A673 (cell line): ENCODE data around the gene NOTCH4. TPM values are rescaled to one million over a fixed set of nuclear protein-coding genes. Genes with fewer than 3 reads are reported as not detected.

Experiments used
- BruUV-seq: library from RNA; stranded (reverse); fragments of 400-500 nt; replicated peaks from 2 replicates; lab custom pipeline; 2021; lab: Mats Ljungman, UMichigan
- CTCF ChIA-PET: fragments of 300-600 bp; sonication (Branson Sonifier 250); formaldehyde crosslinking; loops from one replicate; lab custom pipeline; 2022; ENCODE audit warnings: antibody characterized with exemption; lab: Charles Lee
- POLR2A ChIA-PET: fragments of 300-600 bp; sonication (Branson Sonifier 250); formaldehyde crosslinking; loops from one replicate; lab custom pipeline; 2022; ENCODE audit warnings: antibody characterized with exemption; ENCODE audit not compliant: low non-redundant PET; lab: Charles Lee
- DNase-seq: peaks from one replicate; pipeline ENCODE4 v3.0.0-alpha.2; 2015; ENCODE audit warnings: low spot score
- H3K27ac ChIP-seq: fragments of 200-600 bp; sonication (generic); 2 replicates; pipeline ENCODE4 v1.5.1; 2016; ENCODE audit warnings: mixed run types, low read depth, mild to moderate bottlenecking, mixed read lengths, antibody characterized with exemption, low read length; ENCODE audit not compliant: poor library complexity, severe bottlenecking
- H3K27me3 ChIP-seq: fragments of 200-600 bp; sonication (generic); replicated peaks from 2 replicates; pipeline ENCODE4 v1.6.1; 2017; ENCODE audit warnings: mixed run types, low read depth, mild to moderate bottlenecking, mixed read lengths, antibody characterized with exemption, low read length; ENCODE audit not compliant: insufficient read depth, poor library complexity
- H3K36me3 ChIP-seq: fragments of 200-600 bp; sonication (generic); 2 replicates; pipeline ENCODE4 v1.6.1; 2016; ENCODE audit warnings: mixed run types, mild to moderate bottlenecking, mixed read lengths, antibody characterized with exemption, low read length; ENCODE audit not compliant: insufficient read depth, poor library complexity, severe bottlenecking
- H3K4me1 ChIP-seq: fragments of 200-600 bp; sonication (generic); 2 replicates; pipeline ENCODE4 v1.6.1; 2017; ENCODE audit warnings: mixed run types, mild to moderate bottlenecking, mixed read lengths, antibody characterized with exemption, low read length; ENCODE audit not compliant: insufficient read depth, poor library complexity, severe bottlenecking
- H3K4me3 ChIP-seq: fragments of 200-600 bp; sonication (generic); 2 replicates; pipeline ENCODE4 v1.5.1; 2016; ENCODE audit warnings: low read depth, mixed run types, mild to moderate bottlenecking, mixed read lengths, low read length; ENCODE audit not compliant: poor library complexity, severe bottlenecking
- H3K9me3 ChIP-seq: fragments of 200-600 bp; sonication (generic); 2 replicates; pipeline ENCODE4 v1.6.1; 2016; ENCODE audit warnings: mixed run types, low read depth, mild to moderate bottlenecking, mixed read lengths, antibody characterized with exemption, low read length; ENCODE audit not compliant: poor library complexity, severe bottlenecking
- EZH2 ChIP-seq: fragments of 200-600 bp; sonication (generic); IDR thresholded peaks from 2 replicates; pipeline ENCODE4 v1.6.1; 2017; ENCODE audit warnings: borderline replicate concordance, low read depth, mild to moderate bottlenecking, mixed read lengths, antibody characterized with exemption, low read length; ENCODE audit not compliant: poor library complexity, severe bottlenecking
- intact Hi-C: fragments of 100-400 bp; cut with micrococcal nuclease; formaldehyde crosslinking; loops from one replicate; pipeline ENCODE4 v1.10.0; 2022; ENCODE audit not compliant: unreplicated experiment
- total RNA-seq: library from RNA; stranded (reverse); gene quantifications from 2 replicates; pipeline ENCODE4 v1.2.3, GENCODE V29; 2021
- TF ChIP-seq, protein P1 (sequence below): fragments of 300-800, 200-600 bp; sonication (generic); conservative IDR thresholded peaks from 2 replicates; pipeline ENCODE4 v1.5.1; 2017; ENCODE audit warnings: low read depth, mild to moderate bottlenecking, antibody characterized with exemption, low read length, moderate library complexity, mixed read lengths

NOTCH4 gene
- total RNA-seq, 1 experiment from 2014 or later: 2.4 TPM

DNA sequence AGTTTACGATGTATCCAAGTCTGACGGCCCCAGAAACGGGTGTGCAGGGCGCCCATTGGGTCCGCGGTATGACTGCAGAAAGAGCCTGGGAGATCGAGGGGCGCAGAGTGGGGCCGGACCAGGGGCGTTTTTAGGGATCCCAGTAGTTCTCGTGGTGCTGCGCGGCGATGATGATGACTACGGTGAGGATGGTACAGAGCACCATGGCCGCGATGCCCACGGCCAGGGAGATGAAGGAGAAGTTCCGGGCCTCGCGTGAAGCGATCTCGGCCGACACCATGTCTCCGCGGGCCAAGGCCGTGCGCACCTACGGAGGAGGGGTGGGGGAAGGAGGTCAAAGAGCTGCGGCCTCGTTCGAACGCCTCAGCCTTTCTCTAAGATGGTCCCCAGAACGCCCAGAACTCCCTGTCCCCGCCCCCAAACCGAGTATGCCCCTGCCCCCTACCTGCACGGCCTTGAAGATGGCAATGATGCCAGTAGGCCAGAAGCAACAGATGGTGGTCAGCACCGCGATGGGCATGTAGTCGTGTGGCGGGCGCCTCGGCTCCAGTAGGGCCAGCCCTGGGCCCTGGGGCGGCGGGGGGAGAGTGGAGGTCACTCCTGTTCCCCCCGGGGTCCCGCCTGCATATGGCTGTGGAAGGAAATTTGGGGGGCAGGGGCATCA, 74.6 kb downstream of the NOTCH4 start:
- no peak overlapping the region for H3K27ac ChIP-seq
- peaks cover 17% of the 10 kb centered on the region for H3K4me1 ChIP-seq
- no peak overlapping the region for H3K4me3 ChIP-seq
- no TSS peak for BruUV-seq
- H3K27me3 ChIP-seq: no peaks in the 10 kb centered on the region
- TF ChIP-seq, protein P1, sequence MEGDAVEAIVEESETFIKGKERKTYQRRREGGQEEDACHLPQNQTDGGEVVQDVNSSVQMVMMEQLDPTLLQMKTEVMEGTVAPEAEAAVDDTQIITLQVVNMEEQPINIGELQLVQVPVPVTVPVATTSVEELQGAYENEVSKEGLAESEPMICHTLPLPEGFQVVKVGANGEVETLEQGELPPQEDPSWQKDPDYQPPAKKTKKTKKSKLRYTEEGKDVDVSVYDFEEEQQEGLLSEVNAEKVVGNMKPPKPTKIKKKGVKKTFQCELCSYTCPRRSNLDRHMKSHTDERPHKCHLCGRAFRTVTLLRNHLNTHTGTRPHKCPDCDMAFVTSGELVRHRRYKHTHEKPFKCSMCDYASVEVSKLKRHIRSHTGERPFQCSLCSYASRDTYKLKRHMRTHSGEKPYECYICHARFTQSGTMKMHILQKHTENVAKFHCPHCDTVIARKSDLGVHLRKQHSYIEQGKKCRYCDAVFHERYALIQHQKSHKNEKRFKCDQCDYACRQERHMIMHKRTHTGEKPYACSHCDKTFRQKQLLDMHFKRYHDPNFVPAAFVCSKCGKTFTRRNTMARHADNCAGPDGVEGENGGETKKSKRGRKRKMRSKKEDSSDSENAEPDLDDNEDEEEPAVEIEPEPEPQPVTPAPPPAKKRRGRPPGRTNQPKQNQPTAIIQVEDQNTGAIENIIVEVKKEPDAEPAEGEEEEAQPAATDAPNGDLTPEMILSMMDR: no peak
- TF ChIP-seq EZH2: no peak
- no peaks in the 10 kb centered on the region for H3K9me3 ChIP-seq
- DNase-seq: no peak
- ChIA-PET CTCF (no interaction called here), POLR2A (no interaction called here)
- H3K36me3 ChIP-seq: no peaks in the 10 kb centered on the region
- intact Hi-C loops: no loop called here

DNA sequence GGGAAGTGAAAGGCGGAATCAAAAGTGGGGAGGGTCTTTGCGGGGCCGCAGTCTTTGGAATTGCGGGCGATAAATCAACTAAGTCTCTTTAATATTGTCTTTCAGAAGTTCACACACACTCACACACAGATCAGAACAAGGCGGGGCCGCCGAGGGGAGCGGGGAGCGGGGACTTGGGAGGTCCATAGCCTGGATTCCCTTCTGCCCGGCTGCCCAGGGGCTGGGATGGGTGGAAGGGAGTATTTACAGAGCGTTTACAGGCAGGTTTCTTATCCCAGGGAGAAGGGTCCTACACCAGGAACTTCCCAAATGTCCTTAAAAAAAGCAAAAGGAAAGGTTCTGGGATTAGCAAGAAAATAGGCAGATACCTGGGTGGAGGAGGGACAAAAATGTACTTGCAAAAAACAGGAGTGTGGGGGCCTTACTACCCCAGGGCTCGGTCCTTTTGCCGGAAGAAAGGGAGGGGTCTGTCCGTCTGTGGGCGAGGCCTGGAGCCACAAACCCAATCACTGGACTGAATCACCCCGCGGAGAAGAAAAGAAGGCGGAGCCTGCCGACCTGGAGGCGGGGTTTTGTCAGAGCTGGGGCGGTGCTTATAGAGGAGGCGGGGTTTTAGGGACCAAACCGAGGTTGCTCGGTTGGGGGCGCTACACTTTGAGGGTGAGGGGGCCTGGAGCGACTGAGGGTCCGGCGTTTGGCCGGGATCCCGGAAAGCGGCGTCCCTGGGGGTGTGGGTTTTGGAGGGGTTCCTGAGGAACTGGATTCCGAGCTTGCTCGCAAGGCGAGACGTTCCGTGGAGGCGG, 75.4 kb downstream of the NOTCH4 start:
- H3K9me3 ChIP-seq: no peaks in the 10 kb centered on the region
- H3K27ac ChIP-seq: no peak overlapping the region
- no peak for TF ChIP-seq EZH2
- TF ChIP-seq, protein P1: no peak
- H3K4me1 ChIP-seq: peaks cover 17% of the 10 kb centered on the region
- no peaks in the 10 kb centered on the region for H3K36me3 ChIP-seq
- BruUV-seq: no TSS peak
- intact Hi-C loops: no loop called here
- no peak overlapping the region for H3K4me3 ChIP-seq
- no peak for DNase-seq
- ChIA-PET POLR2A (no interaction called here), CTCF (no interaction called here)
- no peaks in the 10 kb centered on the region for H3K27me3 ChIP-seq

DNA sequence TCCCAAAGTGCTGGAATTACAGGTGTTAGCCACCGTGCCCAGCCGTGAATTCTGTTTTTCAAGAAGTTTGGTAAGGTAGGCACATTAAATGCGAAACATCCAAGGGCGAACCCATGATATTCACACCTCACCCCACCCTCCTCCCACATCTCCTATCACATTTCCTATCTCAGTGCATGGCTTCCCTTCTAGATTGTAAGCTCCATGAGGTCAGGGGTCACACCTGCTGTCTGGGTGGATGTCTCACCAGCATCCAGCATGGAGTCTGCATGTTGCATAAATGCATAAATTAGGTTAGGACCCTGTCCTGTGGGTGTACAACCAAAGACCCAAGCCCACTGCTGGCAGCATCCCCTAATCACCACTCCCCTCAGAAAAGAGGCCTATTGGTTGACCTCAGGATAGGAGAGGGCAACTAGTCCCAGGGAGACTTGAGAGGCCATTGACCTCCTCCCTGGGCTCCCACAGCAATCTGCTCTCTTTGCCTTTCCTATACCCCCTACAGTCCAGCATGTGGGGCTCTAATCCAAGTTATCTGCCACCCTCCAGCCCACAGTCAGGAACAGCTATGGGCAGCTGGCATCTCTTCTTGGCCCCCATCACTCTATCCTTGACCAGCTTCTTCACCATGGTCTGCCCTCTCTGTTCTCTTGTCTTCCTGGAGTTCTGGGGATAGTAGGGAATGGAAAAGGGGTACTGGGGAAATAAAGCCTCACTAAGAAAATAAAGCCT, 76.3 kb downstream of the NOTCH4 start:
- Histone ChIP-seq H3K4me1 (peaks cover 11% of the 10 kb centered on the region), H3K36me3 (no peaks in the 10 kb centered on the region), H3K4me3 (no peak overlapping the region), H3K9me3 (no peaks in the 10 kb centered on the region), H3K27ac (no peak overlapping the region), H3K27me3 (no peaks in the 10 kb centered on the region)
- intact Hi-C loops: no loop called here
- no TSS peak for BruUV-seq
- DNase-seq: no peak
- TF ChIP-seq, protein P1: no peak
- no peak for TF ChIP-seq EZH2
- POLR2A ChIA-PET: no interaction called here
- CTCF ChIA-PET: no interaction called here
